ENCODE data around the gene ZNF423.

GRCh38 chr16:49817754-49818507 lies 38.0 kb downstream of the ZNF423 start:
- no peak for TF ChIP-seq YY1 (IDR thresholded peaks at IDR 0.05; ENCODE audit: insufficient read depth, insufficient read length)
- no peak for TF ChIP-seq ZNF274 (IDR thresholded peaks at IDR 0.05; ENCODE audit: low read depth, low read length)
- TF ChIP-seq SUZ12 (IDR thresholded peaks at IDR 0.05; ENCODE audit: extremely low read depth, insufficient read depth, insufficient read length) = no peak
